GM12865 (cell line): ENCODE measurements around the gene CKAP5.

Experiments
- DNase-seq: peaks from one replicate; pipeline ENCODE4 v3.0.0; 2010; ENCODE audit warnings: low read depth
- H3K4me3 ChIP-seq: 2 replicates; pipeline ENCODE4 v1.5.1; 2011; ENCODE audit warnings: mild to moderate bottlenecking, low read depth, low read length, control low read depth
- TF ChIP-seq, protein P1 (sequence below): IDR thresholded peaks from 2 replicates; pipeline ENCODE4 v1.5.1; 2011; ENCODE audit warnings: low read length, control low read depth, low read depth, inconsistent platforms; ENCODE audit not compliant: insufficient read depth; ENCODE audit errors: missing control alignments

Gene CKAP5

DNA sequence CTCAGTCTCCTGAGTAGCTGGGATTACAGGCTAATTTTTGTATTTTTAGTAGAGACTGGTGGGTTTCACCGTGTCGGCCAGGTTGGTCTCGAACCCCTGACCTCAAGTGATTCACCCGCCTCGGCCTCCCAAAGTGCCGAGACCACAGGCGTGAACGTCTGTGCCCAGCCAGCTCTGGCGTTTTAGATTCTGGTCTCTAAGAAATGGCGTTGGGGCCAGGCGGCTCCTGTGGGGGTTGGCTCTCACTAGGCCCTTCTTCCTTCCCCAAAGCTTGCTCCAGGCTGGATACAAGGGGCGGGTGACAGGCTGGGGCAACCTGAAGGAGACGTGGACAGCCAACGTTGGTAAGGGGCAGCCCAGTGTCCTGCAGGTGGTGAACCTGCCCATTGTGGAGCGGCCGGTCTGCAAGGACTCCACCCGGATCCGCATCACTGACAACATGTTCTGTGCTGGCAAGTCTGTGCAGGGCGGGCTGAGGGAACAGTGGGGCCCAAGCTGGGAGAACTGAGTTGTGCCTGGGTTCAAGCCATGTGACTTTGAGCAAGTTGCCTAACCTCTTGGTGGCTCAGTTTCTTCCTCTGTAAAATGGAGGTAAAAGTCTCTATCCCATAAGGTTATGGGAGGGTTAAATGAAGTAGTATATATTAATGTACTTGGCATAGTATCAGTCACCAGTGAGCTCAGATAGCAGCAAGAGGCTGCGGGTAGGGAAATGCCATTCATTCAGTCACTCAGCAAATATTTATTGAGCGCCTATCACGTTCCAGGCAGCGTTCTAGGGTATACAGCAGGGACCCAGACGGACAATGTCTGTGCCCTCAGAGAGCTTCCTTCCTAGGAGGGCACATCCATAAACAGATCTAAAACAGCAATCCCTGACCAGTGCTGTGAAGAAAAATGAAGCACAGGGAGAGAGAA, 116.7 kb downstream of the CKAP5 start:
- no peak for DNase-seq
- TF ChIP-seq, protein P1, sequence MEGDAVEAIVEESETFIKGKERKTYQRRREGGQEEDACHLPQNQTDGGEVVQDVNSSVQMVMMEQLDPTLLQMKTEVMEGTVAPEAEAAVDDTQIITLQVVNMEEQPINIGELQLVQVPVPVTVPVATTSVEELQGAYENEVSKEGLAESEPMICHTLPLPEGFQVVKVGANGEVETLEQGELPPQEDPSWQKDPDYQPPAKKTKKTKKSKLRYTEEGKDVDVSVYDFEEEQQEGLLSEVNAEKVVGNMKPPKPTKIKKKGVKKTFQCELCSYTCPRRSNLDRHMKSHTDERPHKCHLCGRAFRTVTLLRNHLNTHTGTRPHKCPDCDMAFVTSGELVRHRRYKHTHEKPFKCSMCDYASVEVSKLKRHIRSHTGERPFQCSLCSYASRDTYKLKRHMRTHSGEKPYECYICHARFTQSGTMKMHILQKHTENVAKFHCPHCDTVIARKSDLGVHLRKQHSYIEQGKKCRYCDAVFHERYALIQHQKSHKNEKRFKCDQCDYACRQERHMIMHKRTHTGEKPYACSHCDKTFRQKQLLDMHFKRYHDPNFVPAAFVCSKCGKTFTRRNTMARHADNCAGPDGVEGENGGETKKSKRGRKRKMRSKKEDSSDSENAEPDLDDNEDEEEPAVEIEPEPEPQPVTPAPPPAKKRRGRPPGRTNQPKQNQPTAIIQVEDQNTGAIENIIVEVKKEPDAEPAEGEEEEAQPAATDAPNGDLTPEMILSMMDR, result no peak
- no peak overlapping the region for H3K4me3 ChIP-seq

GRCh38 chr11:46728659-46729040, 117.4 kb downstream of the CKAP5 start:
- DNase-seq, result no peak
- no peak overlapping the region for H3K4me3 ChIP-seq
- TF ChIP-seq, protein P1, result no peak

GRCh38 chr11:46727952-46728658, 118.0 kb downstream of the CKAP5 start:
- H3K4me3 ChIP-seq, result no peak overlapping the region
- TF ChIP-seq, protein P1, result no peak
- DNase-seq, result no peak

GRCh38 chr11:46726206-46726862, 119.7 kb downstream of the CKAP5 start:
- DNase-seq, result no peak
- TF ChIP-seq, protein P1, result no peak
- no peak overlapping the region for H3K4me3 ChIP-seq

- H3K4me3 ChIP-seq, result no peak overlapping the region
- DNase-seq, result no peak
- TF ChIP-seq, protein P1, result no peak
These were observed 120.5 kb downstream of the CKAP5 start for GRCh38 chr11:46725338-46726205.

DNA sequence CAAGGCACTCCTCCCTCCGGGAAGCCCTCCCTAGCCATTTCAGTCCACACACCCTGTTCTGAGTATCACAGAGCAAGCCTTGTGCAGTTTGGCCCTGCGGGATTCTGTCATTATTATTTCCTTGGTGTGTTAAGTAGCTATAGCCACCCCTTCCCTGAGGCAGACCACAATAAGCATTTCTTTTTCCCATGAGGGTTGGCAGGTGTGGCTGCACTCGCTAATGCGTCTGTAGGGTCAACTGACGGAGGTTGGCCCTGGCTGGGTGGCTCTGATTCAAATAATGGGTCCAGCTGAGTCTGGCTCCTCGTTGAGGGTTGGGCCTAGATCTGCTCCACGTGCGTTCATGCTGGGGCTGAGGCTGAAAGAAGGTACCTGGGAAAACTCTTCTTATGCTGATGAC, 122.0 kb downstream of the CKAP5 start:
- TF ChIP-seq, protein P1, result no peak
- no peak overlapping the region for H3K4me3 ChIP-seq
- no peak for DNase-seq
